Stimulated activated naive CD8-positive, alpha-beta T cell treated with anti-CD3 and anti-CD28 coated beads, Interleukin-15, Interleukin-2, amounts not matched to agents 100 ng/mL and 50 ng/mL, for 24 hours (primary cell): ENCODE results near the gene ERBB4.

Experiments
- H3K27ac Mint-ChIP-seq: one replicate; pipeline ENCODE4 v1.8.0; 2021; ENCODE audit warnings: mild to moderate bottlenecking, mixed read lengths
- H3K27me3 Mint-ChIP-seq: one replicate; pipeline ENCODE4 v1.8.0; 2021; ENCODE audit warnings: mixed read lengths
- H3K36me3 Mint-ChIP-seq: one replicate; pipeline ENCODE4 v1.8.0; 2021; ENCODE audit warnings: low read depth, mixed read lengths
- H3K4me1 Mint-ChIP-seq: one replicate; pipeline ENCODE4 v1.8.0; 2021; ENCODE audit warnings: low read depth, mixed read lengths
- H3K4me3 Mint-ChIP-seq: one replicate; pipeline ENCODE4 v1.8.0; 2021; ENCODE audit warnings: mild to moderate bottlenecking, mixed read lengths
- H3K9me3 Mint-ChIP-seq: one replicate; pipeline ENCODE4 v1.8.0; 2021; ENCODE audit warnings: mixed read lengths

Gene ERBB4

GRCh38 chr2:212538305-212539071 lies at the start of gene ERBB4:
TSS of gene ERBB4 (minus strand) at chr2:212538802. CDS start at chr2:212538530, 272 bp downstream.
- Mint-ChIP-seq H3K27me3 (peaks cover 69% of the 10 kb centered on the region), H3K4me1 (peaks cover 18% of the 10 kb centered on the region), H3K27ac (no peak within 1 kb of the TSS), H3K9me3 (no peaks in the 10 kb centered on the region), H3K36me3 (no peaks in the 10 kb centered on the region), H3K4me3 (peak within 1 kb of the TSS; percentile 23)

GRCh38 chr2:212580117-212580516 lies 41.5 kb upstream of the ERBB4 start:
- no peak overlapping the region for H3K27ac Mint-ChIP-seq
- H3K27me3 Mint-ChIP-seq = peaks cover 3% of the 10 kb centered on the region
- peaks cover 5% of the 10 kb centered on the region for H3K9me3 Mint-ChIP-seq
- H3K4me1 Mint-ChIP-seq = no peaks in the 10 kb centered on the region
- no peak overlapping the region for H3K4me3 Mint-ChIP-seq
- no peaks in the 10 kb centered on the region for H3K36me3 Mint-ChIP-seq

GRCh38 chr2:212556296-212556695 lies 17.7 kb upstream of the ERBB4 start:
- no peak overlapping the region for H3K4me3 Mint-ChIP-seq

GRCh38 chr2:212554233-212554632 lies 15.6 kb upstream of the ERBB4 start:
- H3K27ac Mint-ChIP-seq = no peak overlapping the region
- H3K27me3 Mint-ChIP-seq = no peaks in the 10 kb centered on the region

More at GRCh38 chr2:212556296-212556695, 17.7 kb upstream of the ERBB4 start:
- no peak overlapping the region for H3K27ac Mint-ChIP-seq
- H3K36me3 Mint-ChIP-seq = no peaks in the 10 kb centered on the region
- H3K27me3 Mint-ChIP-seq = no peaks in the 10 kb centered on the region
- peaks cover 3% of the 10 kb centered on the region for H3K9me3 Mint-ChIP-seq
- H3K4me1 Mint-ChIP-seq = no peaks in the 10 kb centered on the region

GRCh38 chr2:212549941-212550340 lies 11.3 kb upstream of the ERBB4 start:
- H3K27me3 Mint-ChIP-seq = no peaks in the 10 kb centered on the region
- no peaks in the 10 kb centered on the region for H3K4me1 Mint-ChIP-seq
- H3K9me3 Mint-ChIP-seq = no peaks in the 10 kb centered on the region
- no peak overlapping the region for H3K4me3 Mint-ChIP-seq
- no peaks in the 10 kb centered on the region for H3K36me3 Mint-ChIP-seq
- H3K27ac Mint-ChIP-seq = no peak overlapping the region

More at GRCh38 chr2:212554233-212554632, 15.6 kb upstream of the ERBB4 start:
- Mint-ChIP-seq H3K36me3 (no peaks in the 10 kb centered on the region), H3K9me3 (peaks cover 3% of the 10 kb centered on the region), H3K4me1 (no peaks in the 10 kb centered on the region), H3K4me3 (no peak overlapping the region)

GRCh38 chr2:212549463-212549862 lies 10.9 kb upstream of the ERBB4 start:
- Mint-ChIP-seq H3K27ac (no peak overlapping the region), H3K36me3 (no peaks in the 10 kb centered on the region), H3K9me3 (no peaks in the 10 kb centered on the region), H3K4me1 (no peaks in the 10 kb centered on the region), H3K4me3 (no peak overlapping the region), H3K27me3 (no peaks in the 10 kb centered on the region)

- H3K36me3 Mint-ChIP-seq = no peaks in the 10 kb centered on the region
- H3K4me3 Mint-ChIP-seq = no peak overlapping the region
- no peaks in the 10 kb centered on the region for H3K9me3 Mint-ChIP-seq
- peaks cover 2% of the 10 kb centered on the region for H3K27me3 Mint-ChIP-seq
- no peaks in the 10 kb centered on the region for H3K4me1 Mint-ChIP-seq
- H3K27ac Mint-ChIP-seq = no peak overlapping the region
Observed at GRCh38 chr2:212548455-212548819, 9.8 kb upstream of the ERBB4 start.

GRCh38 chr2:212547716-212548454 lies 9.3 kb upstream of the ERBB4 start:
- no peaks in the 10 kb centered on the region for H3K36me3 Mint-ChIP-seq
- no peaks in the 10 kb centered on the region for H3K9me3 Mint-ChIP-seq

GRCh38 chr2:212546669-212547068 lies 8.1 kb upstream of the ERBB4 start:
- no peaks in the 10 kb centered on the region for H3K9me3 Mint-ChIP-seq

More at GRCh38 chr2:212547716-212548454, 9.3 kb upstream of the ERBB4 start:
- H3K27ac Mint-ChIP-seq = no peak overlapping the region
- peaks cover 3% of the 10 kb centered on the region for H3K27me3 Mint-ChIP-seq
- no peaks in the 10 kb centered on the region for H3K4me1 Mint-ChIP-seq
- no peak overlapping the region for H3K4me3 Mint-ChIP-seq

GRCh38 chr2:212540341-212540740 lies 1.7 kb upstream of the ERBB4 start:
- no peaks in the 10 kb centered on the region for H3K36me3 Mint-ChIP-seq
- H3K9me3 Mint-ChIP-seq = no peaks in the 10 kb centered on the region
- peaks cover 58% of the 10 kb centered on the region for H3K27me3 Mint-ChIP-seq
- H3K4me1 Mint-ChIP-seq = peaks cover 18% of the 10 kb centered on the region
- no peak overlapping the region for H3K4me3 Mint-ChIP-seq
- no peak overlapping the region for H3K27ac Mint-ChIP-seq

More at GRCh38 chr2:212546669-212547068, 8.1 kb upstream of the ERBB4 start:
- no peak overlapping the region for H3K4me3 Mint-ChIP-seq
- H3K4me1 Mint-ChIP-seq = no peaks in the 10 kb centered on the region
- H3K36me3 Mint-ChIP-seq = no peaks in the 10 kb centered on the region
- peaks cover 3% of the 10 kb centered on the region for H3K27me3 Mint-ChIP-seq
- no peak overlapping the region for H3K27ac Mint-ChIP-seq

- Mint-ChIP-seq H3K4me3 (no peak overlapping the region), H3K27ac (no peak overlapping the region), H3K36me3 (no peaks in the 10 kb centered on the region), H3K9me3 (no peaks in the 10 kb centered on the region), H3K27me3 (peaks cover 63% of the 10 kb centered on the region), H3K4me1 (peaks cover 18% of the 10 kb centered on the region)
Observed at GRCh38 chr2:212539072-212539880, 674 bp upstream of the ERBB4 start.

- peaks cover 70% of the 10 kb centered on the region for H3K27me3 Mint-ChIP-seq
- peaks cover 18% of the 10 kb centered on the region for H3K4me1 Mint-ChIP-seq
- no peaks in the 10 kb centered on the region for H3K9me3 Mint-ChIP-seq
- H3K27ac Mint-ChIP-seq = no peak overlapping the region
- H3K36me3 Mint-ChIP-seq = no peaks in the 10 kb centered on the region
- H3K4me3 Mint-ChIP-seq = peak overlapping the region; percentile 23
Observed at GRCh38 chr2:212537726-212538304, 787 bp downstream of the ERBB4 start.

- no peak overlapping the region for H3K4me3 Mint-ChIP-seq
- peaks cover 70% of the 10 kb centered on the region for H3K27me3 Mint-ChIP-seq
- no peaks in the 10 kb centered on the region for H3K9me3 Mint-ChIP-seq
- H3K27ac Mint-ChIP-seq = no peak overlapping the region
- no peaks in the 10 kb centered on the region for H3K36me3 Mint-ChIP-seq
- peaks cover 18% of the 10 kb centered on the region for H3K4me1 Mint-ChIP-seq
Observed at GRCh38 chr2:212536817-212537725, 1.5 kb downstream of the ERBB4 start.
